Sigmoid colon (tissue), 3 donors: ENCODE data around the gene PSAP.

Experiments used
- POLR2A ChIP-seq, 2 donors: fragments of 450-650 bp; IDR thresholded peaks; one replicate each; pipeline ENCODE4 v1.6.1; 2016; ENCODE audit warnings: antibody characterized with exemption in 2 of 2, mild to moderate bottlenecking in 2 of 2, moderate library complexity in 2 of 2
- TF ChIP-seq, protein P1 (sequence below), 4 experiments: fragments of 450-650 bp in 3 of 4; fragments of 200-600 bp in 1 of 4; IDR thresholded peaks; one replicate each; pipeline ENCODE4 v1.5.1; 2016 to 2019; ENCODE audit warnings: antibody characterized with exemption in 4 of 4, mild to moderate bottlenecking in 3 of 4, moderate library complexity in 2 of 4

DNA sequence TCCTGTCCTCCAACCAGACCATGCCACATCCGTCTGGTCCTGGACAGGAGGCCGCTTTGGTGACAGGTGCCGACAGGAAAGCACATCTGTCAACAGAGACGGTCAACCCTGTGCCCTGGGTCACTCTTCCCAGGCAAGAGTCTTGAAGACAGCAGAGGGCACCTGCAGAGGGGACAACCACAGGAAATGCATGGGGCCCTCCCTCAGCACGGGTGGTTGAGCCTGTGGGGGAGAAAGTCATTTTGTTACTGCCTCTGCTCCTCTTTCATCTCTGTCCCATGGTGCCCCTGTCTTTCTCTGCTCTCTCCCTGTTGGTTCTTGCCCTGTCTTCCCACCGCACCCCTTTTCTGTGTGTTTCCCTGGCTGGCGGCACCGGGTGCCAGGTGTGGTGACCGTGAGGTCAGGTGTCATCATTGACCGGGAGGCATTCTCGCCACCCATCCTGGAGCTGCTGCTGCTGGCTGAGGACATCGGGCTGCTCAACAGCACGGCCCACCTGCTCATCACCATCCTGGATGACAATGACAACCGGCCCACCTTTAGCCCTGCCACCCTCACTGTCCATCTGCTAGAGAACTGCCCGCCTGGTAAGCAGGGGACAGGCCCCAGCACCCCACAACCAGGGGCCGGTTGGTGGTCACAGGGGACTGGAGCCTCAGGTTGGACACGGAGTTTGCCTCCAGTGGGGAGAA lies 60.2 kb downstream of the PSAP start:
- TF ChIP-seq, protein P1, sequence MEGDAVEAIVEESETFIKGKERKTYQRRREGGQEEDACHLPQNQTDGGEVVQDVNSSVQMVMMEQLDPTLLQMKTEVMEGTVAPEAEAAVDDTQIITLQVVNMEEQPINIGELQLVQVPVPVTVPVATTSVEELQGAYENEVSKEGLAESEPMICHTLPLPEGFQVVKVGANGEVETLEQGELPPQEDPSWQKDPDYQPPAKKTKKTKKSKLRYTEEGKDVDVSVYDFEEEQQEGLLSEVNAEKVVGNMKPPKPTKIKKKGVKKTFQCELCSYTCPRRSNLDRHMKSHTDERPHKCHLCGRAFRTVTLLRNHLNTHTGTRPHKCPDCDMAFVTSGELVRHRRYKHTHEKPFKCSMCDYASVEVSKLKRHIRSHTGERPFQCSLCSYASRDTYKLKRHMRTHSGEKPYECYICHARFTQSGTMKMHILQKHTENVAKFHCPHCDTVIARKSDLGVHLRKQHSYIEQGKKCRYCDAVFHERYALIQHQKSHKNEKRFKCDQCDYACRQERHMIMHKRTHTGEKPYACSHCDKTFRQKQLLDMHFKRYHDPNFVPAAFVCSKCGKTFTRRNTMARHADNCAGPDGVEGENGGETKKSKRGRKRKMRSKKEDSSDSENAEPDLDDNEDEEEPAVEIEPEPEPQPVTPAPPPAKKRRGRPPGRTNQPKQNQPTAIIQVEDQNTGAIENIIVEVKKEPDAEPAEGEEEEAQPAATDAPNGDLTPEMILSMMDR (IDR thresholded peaks at IDR 0.05): no peak
- no peak for TF ChIP-seq POLR2A (IDR thresholded peaks at IDR 0.05)
